H9 (cell line): ENCODE measurements around the gene NPLOC4. TPM values are rescaled to one million over a fixed set of nuclear protein-coding genes. Genes with fewer than 3 reads are reported as not detected.
"Not testable (repeated sequence)": the region's sequence is repeated elsewhere in the genome, so short reads cannot be mapped to it uniquely, and the experiment has no call there.

Source experiments
- DNase-seq: peaks from one replicate; pipeline ENCODE4 v3.0.0-alpha.2; 2017
- H2AFZ ChIP-seq: one replicate; pipeline ENCODE4 v1.6.1; 2013; ENCODE audit warnings: mild to moderate bottlenecking, low read length, control low read depth, moderate library complexity
- H2AK5ac ChIP-seq: 2 replicates; pipeline ENCODE4 v1.6.1; 2013; ENCODE audit warnings: low read length, control low read depth, mixed read lengths; ENCODE audit not compliant: insufficient read length
- H2BK120ac ChIP-seq: one replicate; pipeline ENCODE4 v1.6.1; 2013; ENCODE audit warnings: low read depth, mild to moderate bottlenecking, low read length, control low read depth, inconsistent platforms; ENCODE audit not compliant: poor library complexity, severe bottlenecking
- H2BK12ac ChIP-seq: 2 replicates; pipeline ENCODE4 v1.6.1; 2013; ENCODE audit warnings: low read length, control low read depth, mixed read lengths, low read depth; ENCODE audit not compliant: insufficient read length
- H2BK15ac ChIP-seq: 2 replicates; pipeline ENCODE4 v1.6.1; 2013; ENCODE audit warnings: low read depth, low read length, control low read depth
- H2BK20ac ChIP-seq: one replicate; pipeline ENCODE4 v1.6.1; 2013; ENCODE audit warnings: low read depth, mild to moderate bottlenecking, low read length, control low read depth, inconsistent platforms; ENCODE audit not compliant: poor library complexity, severe bottlenecking
- H2BK5ac ChIP-seq: 2 replicates; pipeline ENCODE4 v1.6.1; 2013; ENCODE audit warnings: low read length, control low read depth, mixed read lengths; ENCODE audit not compliant: insufficient read length
- H3K14ac ChIP-seq: 2 replicates; pipeline ENCODE4 v1.6.1; 2013; ENCODE audit warnings: low read length, control low read depth; ENCODE audit not compliant: insufficient read depth
- H3K18ac ChIP-seq: 2 replicates; pipeline ENCODE4 v1.6.1; 2013; ENCODE audit warnings: low read depth, mild to moderate bottlenecking, mixed read lengths, low read length, control low read depth; ENCODE audit not compliant: insufficient read length
- H3K23ac ChIP-seq: 2 replicates; pipeline ENCODE4 v1.6.1; 2013; ENCODE audit warnings: low read length, control low read depth, mixed read lengths, low read depth; ENCODE audit not compliant: insufficient read length
- H3K23me2 ChIP-seq: 2 replicates; pipeline ENCODE4 v1.6.1; 2013; ENCODE audit warnings: low read depth, mild to moderate bottlenecking, mixed read lengths, low read length, control low read depth; ENCODE audit not compliant: insufficient read length, poor library complexity, severe bottlenecking
- H3K27ac ChIP-seq: 2 replicates; pipeline ENCODE4 v1.5.1; 2013; ENCODE audit warnings: low read length, control low read depth, mixed read lengths, low read depth; ENCODE audit not compliant: insufficient read length
- H3K27me3 ChIP-seq: 2 replicates; pipeline ENCODE4 v1.6.1; 2013; ENCODE audit warnings: low read length, control low read depth, inconsistent platforms; ENCODE audit not compliant: insufficient read depth
- H3K4ac ChIP-seq: 2 replicates; pipeline ENCODE4 v1.6.1; 2013; ENCODE audit warnings: low read depth, mild to moderate bottlenecking, control low read depth, inconsistent platforms, low read length, moderate library complexity
- H3K4me1 ChIP-seq: 2 replicates; pipeline ENCODE4 v1.6.1; 2013; ENCODE audit warnings: low read length, control low read depth, inconsistent platforms; ENCODE audit not compliant: insufficient read depth
- H3K4me2 ChIP-seq: 2 replicates; pipeline ENCODE4 v1.6.1; 2013; ENCODE audit warnings: low read length, control low read depth, mixed read lengths; ENCODE audit not compliant: insufficient read length, insufficient read depth
- H3K56ac ChIP-seq: 2 replicates; pipeline ENCODE4 v1.6.1; 2013; ENCODE audit warnings: low read depth, mild to moderate bottlenecking, mixed read lengths, low read length, control low read depth; ENCODE audit not compliant: insufficient read length
- H3K79me1 ChIP-seq: 2 replicates; pipeline ENCODE4 v1.6.1; 2013; ENCODE audit warnings: low read depth, mild to moderate bottlenecking, moderate library complexity, low read length, control low read depth, inconsistent platforms; ENCODE audit not compliant: insufficient read depth, poor library complexity, severe bottlenecking
- H3K79me2 ChIP-seq: 2 replicates; pipeline ENCODE4 v1.6.1; 2013; ENCODE audit warnings: low read length, control low read depth, inconsistent platforms; ENCODE audit not compliant: insufficient read depth
- H3K9ac ChIP-seq: 2 replicates; pipeline ENCODE4 v1.6.1; 2013; ENCODE audit warnings: low read length, control low read depth, mixed read lengths; ENCODE audit not compliant: insufficient read length; ENCODE audit errors: extremely low read depth
- H3K9me3 ChIP-seq: one replicate; pipeline ENCODE4 v1.6.1; 2013; ENCODE audit warnings: low read depth, low read length, inconsistent platforms; ENCODE audit not compliant: control insufficient read depth
- H3T11ph ChIP-seq: one replicate; pipeline ENCODE4 v1.6.1; 2013; ENCODE audit warnings: mild to moderate bottlenecking, low read length, control low read depth, inconsistent platforms
- H4K20me1 ChIP-seq: one replicate; pipeline ENCODE4 v1.6.1; 2013; ENCODE audit not compliant: control insufficient read depth, insufficient read length, insufficient read depth
- H4K5ac ChIP-seq: 2 replicates; pipeline ENCODE4 v1.6.1; 2013; ENCODE audit warnings: low read depth, mild to moderate bottlenecking, mixed read lengths, low read length, control low read depth; ENCODE audit not compliant: insufficient read length
- H4K8ac ChIP-seq: replicated peaks from 2 replicates; pipeline ENCODE4 v1.6.1; 2013; ENCODE audit warnings: low read length, control low read depth, mixed read lengths, low read depth; ENCODE audit not compliant: insufficient read length
- H4K91ac ChIP-seq: 2 replicates; pipeline ENCODE4 v1.6.1; 2013; ENCODE audit warnings: low read depth, mild to moderate bottlenecking, moderate library complexity, mixed read lengths, low read length, control low read depth; ENCODE audit not compliant: insufficient read length
- H3K27ac Mint-ChIP-seq, 3 experiments: 2 replicates in 2 of 3; 3 replicates in 1 of 3; pipeline ENCODE4 v1.8.0; 2020 to 2021; ENCODE audit warnings: mixed read lengths in 3 of 3, mild to moderate bottlenecking in 1 of 3, moderate library complexity in 1 of 3
- H3K27me3 Mint-ChIP-seq: 2 replicates; pipeline ENCODE4 v1.8.0; 2021; ENCODE audit warnings: low read depth, mild to moderate bottlenecking, moderate library complexity, mixed read lengths
- H3K36me3 Mint-ChIP-seq, 3 experiments: 2 replicates in 2 of 3; 3 replicates in 1 of 3; pipeline ENCODE4 v1.8.0; 2020 to 2021; ENCODE audit warnings: low read depth in 3 of 3, mixed read lengths in 3 of 3; ENCODE audit not compliant: insufficient read depth in 1 of 3
- H3K4me1 Mint-ChIP-seq, 2 experiments: 2 replicates each; pipeline ENCODE4 v1.8.0; 2020; ENCODE audit warnings: mixed read lengths in 2 of 2
- H3K4me3 Mint-ChIP-seq, 2 experiments: 2 replicates in 1 of 2; 3 replicates in 1 of 2; pipeline ENCODE4 v1.8.0; 2020 to 2021; ENCODE audit warnings: mild to moderate bottlenecking in 2 of 2, mixed read lengths in 2 of 2, moderate library complexity in 1 of 2
- H3K9me3 Mint-ChIP-seq, 2 experiments: 2 replicates in 1 of 2; 3 replicates in 1 of 2; pipeline ENCODE4 v1.8.0; 2020; ENCODE audit warnings: mild to moderate bottlenecking in 2 of 2, mixed read lengths in 2 of 2, moderate library complexity in 1 of 2
- WGBS: extraction: QIAGEN DNeasy Blood & Tissue Kit; methylation state at CpG from one replicate; pipeline ENCODE4 v1.1.7; 2013; ENCODE audit warnings: missing lambda C conversion rate, low lambda C conversion rate, mixed read lengths; ENCODE audit not compliant: insufficient read length; ENCODE audit errors: extremely low coverage; 5-methylcytosine and 5-hydroxymethylcytosine counted together
- total RNA-seq: library from RNA; stranded (reverse); gene quantifications from 2 replicates; pipeline ENCODE4 v1.2.1, GENCODE V29; 2021
- TF ChIP-seq, protein P1 (sequence below): fragments of 200-600 bp; sonication (generic); conservative IDR thresholded peaks from 3 replicates; pipeline ENCODE4 v1.8.0; 2021; ENCODE audit warnings: antibody characterized with exemption, mild to moderate bottlenecking

The NPLOC4 gene
- total RNA-seq, 1 experiment from 2014 or later = 103 TPM

DNA sequence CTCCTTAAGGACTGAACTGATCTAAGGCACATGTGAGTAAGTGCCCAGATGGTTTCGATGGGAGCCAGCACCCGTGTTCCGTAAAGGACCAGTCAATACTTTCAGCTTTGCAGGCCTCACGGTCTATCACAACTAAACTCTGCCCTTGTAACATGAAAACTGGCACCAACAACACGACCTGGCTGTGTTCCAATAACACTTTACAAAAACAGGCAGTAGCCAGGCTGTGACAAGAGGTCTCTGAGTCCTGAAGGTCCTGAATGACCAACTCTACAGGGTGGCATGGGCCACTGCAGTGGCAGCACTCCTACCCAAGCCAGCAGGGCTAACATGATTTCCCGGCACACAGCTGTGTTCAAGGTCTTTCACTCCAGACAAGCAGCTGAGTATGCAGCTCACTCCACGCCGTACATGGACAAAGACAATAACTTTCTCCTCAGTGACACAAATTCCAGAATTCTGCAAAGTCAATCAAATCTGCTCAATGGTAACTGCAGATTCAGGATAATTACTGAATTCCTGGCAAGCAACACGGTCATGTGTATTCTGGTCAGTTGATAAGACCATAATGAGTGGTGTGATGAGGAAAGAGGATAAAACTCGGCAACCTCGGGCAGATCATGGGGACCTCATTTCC lies 15.3 kb downstream of the NPLOC4 start:
- Histone ChIP-seq H2BK15ac (no peak overlapping the region), H4K91ac (no peak overlapping the region), H3K27ac (no peak overlapping the region), H3K4me2 (no peak overlapping the region), H3K23ac (no peak overlapping the region), H2BK20ac (no peak overlapping the region), H3K14ac (no peak overlapping the region), H3K56ac (no peak overlapping the region), H3K4me1 (no peaks in the 10 kb centered on the region), H3K9ac (no peak overlapping the region), H2BK12ac (no peak overlapping the region), H4K20me1 (peaks cover 2% of the 10 kb centered on the region), H2BK120ac (no peak overlapping the region), H3K18ac (no peak overlapping the region), H3K79me1 (peaks cover 6% of the 10 kb centered on the region), H3K4ac (no peak overlapping the region), H3K79me2 (peaks cover 2% of the 10 kb centered on the region; the same call in 1 of the 2 replicates), H3K9me3 (no peaks in the 10 kb centered on the region), H3T11ph (no peak overlapping the region), H3K23me2 (no peaks in the 10 kb centered on the region), H2BK5ac (no peak overlapping the region), H4K5ac (no peak overlapping the region), H2AFZ (no peak overlapping the region), H2AK5ac (no peak overlapping the region), H4K8ac (no peak overlapping the region), H3K27me3 (no peaks in the 10 kb centered on the region)
- no peaks in the 10 kb centered on the region for H3K27me3 Mint-ChIP-seq
- H3K9me3 Mint-ChIP-seq = peaks cover 7 to 8% of the 10 kb centered on the region in 2 experiments
- no peak overlapping the region for H3K4me3 Mint-ChIP-seq
- WGBS = no CpG with 5 or more reads among the region's 11 CpGs
- TF ChIP-seq, protein P1, sequence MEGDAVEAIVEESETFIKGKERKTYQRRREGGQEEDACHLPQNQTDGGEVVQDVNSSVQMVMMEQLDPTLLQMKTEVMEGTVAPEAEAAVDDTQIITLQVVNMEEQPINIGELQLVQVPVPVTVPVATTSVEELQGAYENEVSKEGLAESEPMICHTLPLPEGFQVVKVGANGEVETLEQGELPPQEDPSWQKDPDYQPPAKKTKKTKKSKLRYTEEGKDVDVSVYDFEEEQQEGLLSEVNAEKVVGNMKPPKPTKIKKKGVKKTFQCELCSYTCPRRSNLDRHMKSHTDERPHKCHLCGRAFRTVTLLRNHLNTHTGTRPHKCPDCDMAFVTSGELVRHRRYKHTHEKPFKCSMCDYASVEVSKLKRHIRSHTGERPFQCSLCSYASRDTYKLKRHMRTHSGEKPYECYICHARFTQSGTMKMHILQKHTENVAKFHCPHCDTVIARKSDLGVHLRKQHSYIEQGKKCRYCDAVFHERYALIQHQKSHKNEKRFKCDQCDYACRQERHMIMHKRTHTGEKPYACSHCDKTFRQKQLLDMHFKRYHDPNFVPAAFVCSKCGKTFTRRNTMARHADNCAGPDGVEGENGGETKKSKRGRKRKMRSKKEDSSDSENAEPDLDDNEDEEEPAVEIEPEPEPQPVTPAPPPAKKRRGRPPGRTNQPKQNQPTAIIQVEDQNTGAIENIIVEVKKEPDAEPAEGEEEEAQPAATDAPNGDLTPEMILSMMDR = no peak
- no peak for DNase-seq
- H3K27ac Mint-ChIP-seq = no peak overlapping the region
- H3K4me1 Mint-ChIP-seq = no peaks in the 10 kb centered on the region
- H3K36me3 Mint-ChIP-seq = peaks cover 71 to 93% (median 80%) of the 10 kb centered on the region in 3 experiments

DNA sequence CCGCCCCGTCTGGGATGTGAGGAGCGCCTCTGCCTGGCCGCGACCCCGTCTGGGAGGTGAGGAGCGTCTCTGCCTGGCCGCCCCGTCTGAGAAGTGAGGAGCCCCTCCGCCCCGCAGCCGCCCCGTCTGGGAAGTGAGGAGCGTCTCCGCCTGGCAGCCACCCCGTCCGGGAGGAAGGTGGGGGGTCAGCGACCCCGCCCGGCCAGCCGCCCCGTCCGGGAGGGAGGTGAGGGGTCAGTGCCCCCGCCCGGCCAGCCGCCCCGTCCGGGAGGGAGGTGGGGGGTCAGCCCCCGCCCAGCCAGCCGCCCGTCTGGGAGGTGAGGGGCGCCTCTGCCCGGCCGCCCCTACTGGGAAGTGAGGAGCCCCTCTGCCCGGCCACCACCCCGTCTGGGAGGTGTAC lies 18.6 kb downstream of the NPLOC4 start:
- H4K8ac ChIP-seq, H3K79me2 ChIP-seq, H3K27ac Mint-ChIP-seq, H3K27ac ChIP-seq, H4K91ac ChIP-seq, H3K4me1 Mint-ChIP-seq, H3T11ph ChIP-seq, H3K27me3 Mint-ChIP-seq, H3K27me3 ChIP-seq, H3K4me2 ChIP-seq, H3K9me3 ChIP-seq, H2BK20ac ChIP-seq, H2BK12ac ChIP-seq, H2BK15ac ChIP-seq, H4K5ac ChIP-seq, H3K9ac ChIP-seq, H4K20me1 ChIP-seq, H2BK120ac ChIP-seq, H2AFZ ChIP-seq, H3K23ac ChIP-seq, H3K4me1 ChIP-seq, H2BK5ac ChIP-seq, H3K14ac ChIP-seq, DNase-seq, H3K23me2 ChIP-seq, H3K4me3 Mint-ChIP-seq, H2AK5ac ChIP-seq, H3K9me3 Mint-ChIP-seq, H3K56ac ChIP-seq, H3K18ac ChIP-seq, H3K4ac ChIP-seq: not testable (repeated sequence)
- no CpG with 5 or more reads among the region's 36 CpGs for WGBS
- H3K79me1 ChIP-seq = peaks cover 12% of the 10 kb centered on the region
- H3K36me3 Mint-ChIP-seq = peaks cover 56 to 90% (median 79%) of the 10 kb centered on the region in 3 experiments
